Sciatic nerve (tissue), 2 donors: Measurements from ENCODE around the gene BTBD6. TPM values are rescaled to one million over a fixed set of nuclear protein-coding genes. Genes with fewer than 3 reads are reported as not detected.
"Not testable (repeated sequence)": the region's sequence is repeated elsewhere in the genome, so short reads cannot be mapped to it uniquely, and the experiment has no call there.

Experiments used
- ATAC-seq: fragments of 200-7000 bp; cut with Tn5 transposase; one replicate; pipeline ENCODE4 v1.9.1; 2020; ENCODE audit warnings: mild to moderate bottlenecking, moderate library complexity
- DNase-seq: peaks from one replicate; pipeline ENCODE4 v3.0.0-alpha.2; 2020; ENCODE audit warnings: low spot score
- intact Hi-C: fragments of 100-400 bp; cut with DNase I; formaldehyde crosslinking; loops from one replicate; pipeline ENCODE4 v1.14.2; 2022
- total RNA-seq: library from RNA; stranded (reverse); fragmentation: NEBNext Ultra II Directional; extraction: Animal tissue kit (Norgen Biotek cat#: 25700); gene quantifications from one replicate; pipeline ENCODE4 v1.2.1, GENCODE V29; 2021
- donor health status: DM: no; HTN: no; CAD: no.
- donor health status: DM: no; HTN: no; CAD: no.

Gene BTBD6
- total RNA-seq, 1 donor from 2014 or later: 34.7 TPM

GRCh38 chr14:105282098-105282725 lies 33.9 kb downstream of the BTBD6 start:
- no peak for DNase-seq
- no peak for ATAC-seq
- intact Hi-C loops: no loop called here

- no peak for DNase-seq
- intact Hi-C loops: no loop called here
- ATAC-seq: no peak
These were observed 34.7 kb downstream of the BTBD6 start for GRCh38 chr14:105283028-105283427.

- intact Hi-C loops: no loop called here
These were observed 35.6 kb downstream of the BTBD6 start for GRCh38 chr14:105283899-105284298.

GRCh38 chr14:105285174-105285573 lies 36.8 kb downstream of the BTBD6 start:
- no peak for DNase-seq
- intact Hi-C loops: no loop called here
- no peak for ATAC-seq

More at GRCh38 chr14:105283899-105284298, 35.6 kb downstream of the BTBD6 start:
- no peak for ATAC-seq
- DNase-seq: no peak

- intact Hi-C loops: no loop called here
- ATAC-seq (no peak), DNase-seq (no peak)
These were observed 38.4 kb downstream of the BTBD6 start for GRCh38 chr14:105286759-105287144.

- no peak for DNase-seq
- intact Hi-C loops: no loop called here
- no peak for ATAC-seq
These were observed 39.1 kb downstream of the BTBD6 start for GRCh38 chr14:105287249-105288102.

GRCh38 chr14:105288936-105289335 lies 40.6 kb downstream of the BTBD6 start:
- intact Hi-C loops, ATAC-seq: not testable (repeated sequence)

GRCh38 chr14:105290621-105291346 lies 42.5 kb downstream of the BTBD6 start:
- no peak for ATAC-seq
- intact Hi-C loops: no loop called here
- DNase-seq: no peak

More at GRCh38 chr14:105288936-105289335, 40.6 kb downstream of the BTBD6 start:
- DNase-seq: not testable (repeated sequence)

GRCh38 chr14:105292826-105293711 lies 44.7 kb downstream of the BTBD6 start:
- intact Hi-C loops: no loop called here
- ATAC-seq: peak; percentile 31
- DNase-seq: no peak

- peak; percentile 52 for ATAC-seq
- DNase-seq: no peak
- intact Hi-C loops: no loop called here
These were observed 45.8 kb downstream of the BTBD6 start for GRCh38 chr14:105294142-105294597.

- ATAC-seq, intact Hi-C loops, DNase-seq: not testable (repeated sequence)
These were observed 49.0 kb downstream of the BTBD6 start for GRCh38 chr14:105297311-105297710.

GRCh38 chr14:105299654-105300541 lies 51.6 kb downstream of the BTBD6 start:
- DNase-seq (peak; percentile 72), ATAC-seq (no peak)
- intact Hi-C loops: no loop called here

Other genes starting within 250 kb of the BTBD6 start
- 5.5 TPM for gene CDCA4, start 227.4 kb upstream of the BTBD6 start, total RNA-seq
- gene GPR132, start 183.1 kb upstream of the BTBD6 start, total RNA-seq: 3.2 TPM
- gene JAG2, start 79.8 kb upstream of the BTBD6 start, total RNA-seq: 24.9 TPM
- 21.7 TPM for gene NUDT14, start 67.2 kb upstream of the BTBD6 start, total RNA-seq
- gene BRF1, start 52.5 kb downstream of the BTBD6 start, total RNA-seq: 48.4 TPM
- 152 TPM for gene PACS2, start 66.2 kb downstream of the BTBD6 start, total RNA-seq
- 6.0 TPM for gene TEX22, start 150.0 kb downstream of the BTBD6 start, total RNA-seq
- gene MTA1, start 171.3 kb downstream of the BTBD6 start, total RNA-seq: 95.2 TPM
- gene CRIP2, start 226.3 kb downstream of the BTBD6 start, total RNA-seq: 172 TPM
- 112 TPM for gene CRIP1, start 238.4 kb downstream of the BTBD6 start, total RNA-seq
- 14.1 TPM for gene TEDC1, start 242.7 kb downstream of the BTBD6 start, total RNA-seq